GM18507 (cell line): Measurements from ENCODE around the gene PLD4.

Experiments used
- DNase-seq: peaks from one replicate; pipeline ENCODE4 v3.0.0; 2011; ENCODE audit warnings: low read depth; ENCODE audit not compliant: insufficient read length; ENCODE audit errors: extremely low spot score
- FAIRE-seq: peaks from 2 replicates; lab custom pipeline; 2011; peaks lifted over from hg19 to GRCh38; lab: Jason Lieb, UNC

Gene PLD4

DNA sequence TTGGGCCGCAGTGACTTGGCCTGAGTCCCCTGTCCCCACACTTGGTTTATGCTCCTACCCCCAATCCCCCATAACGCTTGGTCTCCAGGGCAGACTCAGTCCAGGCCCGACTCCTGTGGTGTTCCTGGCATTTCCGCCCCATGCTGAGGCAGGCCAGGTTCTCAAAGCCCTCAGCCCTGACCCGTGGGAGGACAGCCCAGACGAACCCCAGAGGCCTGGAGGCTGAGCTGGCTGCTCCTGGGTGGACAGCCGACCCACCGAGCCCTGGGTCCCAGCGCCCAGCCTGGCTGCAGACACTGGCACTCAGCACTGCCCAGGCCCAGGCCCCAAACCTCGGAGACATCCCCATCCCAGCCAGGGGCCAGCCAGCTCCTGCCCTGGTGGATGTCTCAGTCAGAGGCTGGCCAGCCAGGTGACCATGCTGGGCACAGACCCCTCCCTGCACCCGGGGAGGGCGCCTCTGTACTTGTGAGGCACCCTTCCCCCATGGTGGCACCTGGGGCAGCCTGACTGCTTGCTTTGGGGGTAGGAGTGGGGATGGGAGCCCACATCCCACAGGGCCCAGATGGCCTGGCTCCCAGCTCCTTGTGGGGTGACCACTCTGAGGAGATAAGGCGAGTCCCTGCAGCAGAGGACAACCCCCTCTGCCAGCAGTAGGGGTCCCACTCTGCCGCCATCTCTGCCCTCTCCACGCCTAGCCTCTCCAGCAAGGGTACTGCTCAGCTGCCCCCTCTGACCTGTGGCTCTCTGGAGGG lies 1.4 kb downstream of the PLD4 start:
- no peak for FAIRE-seq
- DNase-seq, result no peak

DNA sequence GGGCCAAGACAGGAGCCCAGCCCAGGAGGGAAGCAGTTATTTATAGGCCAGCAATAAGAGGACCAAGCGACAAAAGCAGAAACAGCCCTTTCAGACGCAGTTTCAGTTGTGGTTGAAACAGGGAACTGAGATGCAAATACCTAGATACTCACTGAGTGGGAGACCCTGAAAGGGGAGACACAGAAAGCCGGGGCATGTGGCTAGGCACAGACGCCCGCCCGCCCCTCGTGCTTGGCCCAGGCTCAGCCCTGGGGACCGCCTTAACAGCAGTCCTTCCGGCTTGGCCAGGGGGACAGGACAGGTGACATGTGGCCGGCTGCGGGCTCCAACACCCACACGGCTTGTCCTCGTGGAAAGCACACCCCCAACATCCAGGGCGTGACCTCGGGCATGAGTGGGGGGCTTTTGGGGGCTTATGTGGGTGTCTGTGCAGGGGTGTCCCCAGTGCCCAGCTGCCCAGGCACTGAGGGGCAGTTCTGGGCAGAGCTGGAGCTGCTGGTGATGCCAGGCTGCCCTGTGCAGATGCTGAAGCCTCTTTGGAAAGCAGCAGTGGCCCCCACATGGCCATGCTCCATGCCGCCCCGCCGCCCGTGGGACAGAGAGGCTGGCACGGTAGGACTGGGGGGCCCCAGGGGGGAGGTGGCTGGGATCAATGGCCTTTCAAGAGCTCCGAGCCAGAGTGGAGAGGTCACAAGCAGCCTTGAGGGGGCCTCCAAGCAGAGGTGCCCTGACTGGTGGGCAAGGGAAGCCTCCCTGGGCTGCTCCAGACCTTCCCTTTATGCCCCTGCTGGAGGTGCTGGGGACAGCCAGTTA lies 2.1 kb downstream of the PLD4 start:
- peak; percentile 100 for FAIRE-seq
- DNase-seq, result peak; percentile 73

DNA sequence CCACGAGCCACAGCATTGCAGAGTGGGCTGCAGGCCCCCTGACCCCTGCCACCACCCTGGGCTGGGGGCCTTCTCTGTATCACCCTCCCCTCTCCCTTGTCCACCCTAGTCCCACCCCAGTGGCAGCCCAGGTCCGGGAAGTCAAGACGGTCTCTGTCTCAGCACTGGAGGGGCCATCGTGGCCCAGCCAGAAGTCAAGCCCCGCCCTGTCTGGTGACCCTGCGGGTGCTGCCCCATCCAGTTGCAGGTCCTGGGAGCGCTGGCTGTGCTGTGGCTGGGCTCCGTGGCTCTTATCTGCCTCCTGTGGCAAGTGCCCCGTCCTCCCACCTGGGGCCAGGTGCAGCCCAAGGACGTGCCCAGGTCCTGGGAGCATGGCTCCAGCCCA lies 2.7 kb downstream of the PLD4 start:
- DNase-seq, result no peak
- FAIRE-seq, result no peak

DNA sequence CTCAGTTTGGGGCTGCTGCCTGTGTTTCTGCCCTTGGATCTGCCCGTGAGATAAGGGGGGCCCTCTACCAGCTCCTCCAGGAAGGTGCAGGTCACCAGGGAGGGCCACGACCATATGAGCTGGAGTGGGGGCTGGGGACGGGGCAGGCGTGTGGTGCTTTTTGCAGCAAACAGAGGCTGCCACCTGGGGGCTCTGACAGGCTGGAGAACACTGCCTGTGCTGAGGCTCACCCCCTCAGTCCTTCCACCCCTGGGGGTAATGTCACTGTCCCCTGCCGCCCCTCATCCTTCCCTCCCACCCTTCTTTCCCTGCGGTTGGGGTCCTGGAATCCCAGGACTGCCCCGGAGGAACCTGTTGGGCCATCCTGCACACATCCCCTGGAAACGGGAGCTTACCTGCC lies 3.2 kb downstream of the PLD4 start:
- DNase-seq (no peak), FAIRE-seq (no peak)

DNA sequence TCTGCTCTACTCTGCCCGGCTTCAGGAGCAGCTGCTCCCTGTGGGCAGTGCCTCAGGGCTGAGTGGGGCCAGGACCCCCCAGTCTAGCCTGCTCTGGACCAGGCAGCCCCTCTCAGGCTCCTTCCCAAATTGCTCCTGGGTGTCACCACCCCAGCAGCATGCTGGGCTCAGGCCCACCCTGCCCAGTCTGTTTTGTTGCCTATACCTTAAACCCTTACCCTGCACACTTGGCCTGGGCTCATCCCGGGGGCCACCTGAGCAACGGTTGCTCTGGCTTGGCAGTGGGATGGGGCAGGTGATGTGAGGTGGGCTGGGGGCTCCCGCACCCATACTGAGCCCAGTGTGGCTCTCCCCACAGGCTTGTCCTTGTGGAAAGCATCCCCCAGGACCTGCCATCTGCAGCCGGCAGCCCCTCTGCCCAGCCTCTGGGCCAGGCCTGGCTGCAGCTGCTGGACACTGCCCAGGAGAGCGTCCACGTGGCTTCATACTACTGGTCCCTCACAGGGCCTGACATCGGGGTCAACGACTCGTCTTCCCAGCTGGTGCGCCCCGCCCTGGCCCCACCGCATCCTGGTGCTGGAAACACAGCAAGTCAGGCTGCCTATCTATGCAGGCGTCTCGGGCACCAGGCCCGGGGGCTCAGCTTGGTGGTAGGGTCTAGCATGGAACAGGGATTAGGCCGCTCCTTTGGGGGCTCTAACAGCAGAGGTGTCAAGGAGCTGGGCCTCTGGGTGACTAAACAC lies 3.9 kb downstream of the PLD4 start:
- no peak for DNase-seq
- FAIRE-seq, result no peak

DNA sequence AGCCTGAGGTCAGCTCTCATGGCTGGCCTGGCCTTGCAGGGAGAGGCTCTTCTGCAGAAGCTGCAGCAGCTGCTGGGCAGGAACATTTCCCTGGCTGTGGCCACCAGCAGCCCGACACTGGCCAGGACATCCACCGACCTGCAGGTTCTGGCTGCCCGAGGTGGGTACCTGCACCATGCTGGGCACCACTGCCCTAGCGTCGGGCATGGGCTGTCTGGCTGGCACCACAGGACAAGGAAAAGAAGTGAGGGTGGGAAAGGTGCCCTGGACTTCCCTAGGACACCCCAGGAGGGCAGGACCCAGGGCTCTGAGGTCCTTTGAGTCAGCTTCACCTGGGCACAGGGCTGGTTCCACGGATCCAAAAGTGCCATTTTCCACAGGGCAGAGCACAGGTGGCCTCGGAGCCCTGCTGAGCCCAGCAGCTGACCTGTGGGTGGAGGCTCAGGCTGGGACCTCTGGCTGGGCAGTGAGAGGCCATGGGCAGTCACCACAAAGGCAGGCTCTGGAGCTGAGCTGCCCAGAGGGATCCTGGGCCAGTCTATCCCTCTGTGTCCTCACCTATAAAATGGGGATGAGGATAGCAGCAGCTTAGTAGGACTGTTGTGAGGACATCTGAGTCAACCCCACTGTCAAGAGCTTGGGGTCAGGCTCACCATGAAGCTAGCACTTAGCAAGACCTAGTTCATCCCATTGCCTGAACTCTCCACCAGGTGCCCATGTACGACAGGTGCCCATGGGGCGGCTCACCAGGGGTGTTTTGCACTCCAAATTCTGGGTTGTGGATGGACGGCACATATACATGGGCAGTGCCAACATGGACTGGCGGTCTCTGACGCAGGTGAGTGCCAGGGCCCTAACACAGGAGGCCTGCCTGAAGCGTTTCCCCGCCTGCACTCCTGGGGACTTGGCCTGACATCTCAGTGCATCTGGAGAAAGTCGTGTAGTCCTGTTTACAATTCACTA lies 4.9 kb downstream of the PLD4 start:
- DNase-seq, result no peak
- no peak for FAIRE-seq

DNA sequence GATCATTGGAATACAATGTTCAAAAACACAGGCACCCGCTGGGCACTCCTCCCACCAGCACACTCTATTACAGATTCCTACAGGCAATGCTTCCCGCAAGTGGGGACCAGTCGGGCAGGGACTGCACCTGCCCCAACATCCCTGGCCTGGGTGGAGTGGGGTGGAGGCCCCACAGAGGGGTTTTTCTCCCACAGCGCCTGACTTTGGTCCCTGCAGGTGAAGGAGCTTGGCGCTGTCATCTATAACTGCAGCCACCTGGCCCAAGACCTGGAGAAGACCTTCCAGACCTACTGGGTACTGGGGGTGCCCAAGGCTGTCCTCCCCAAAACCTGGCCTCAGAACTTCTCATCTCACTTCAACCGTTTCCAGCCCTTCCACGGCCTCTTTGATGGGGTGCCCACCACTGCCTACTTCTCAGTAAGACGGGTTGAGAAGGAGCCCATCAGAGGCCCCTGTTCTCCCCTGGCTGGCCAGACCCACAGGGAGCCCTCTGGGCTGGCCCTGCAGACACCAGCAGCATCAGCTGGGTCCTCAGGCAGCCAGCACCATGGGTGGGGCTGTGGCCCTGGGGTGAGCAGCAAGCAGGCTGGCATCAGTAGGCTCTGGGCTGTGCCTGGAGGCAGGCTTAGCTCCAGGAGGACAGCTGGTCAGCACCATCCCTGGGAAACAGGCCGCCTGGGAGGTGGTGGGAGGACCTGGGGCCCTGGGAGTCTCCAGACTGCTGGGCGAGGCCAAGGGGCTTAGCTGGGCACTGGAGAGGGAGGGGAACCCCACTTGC lies 6.0 kb downstream of the PLD4 start:
- DNase-seq (no peak), FAIRE-seq (no peak)

DNA sequence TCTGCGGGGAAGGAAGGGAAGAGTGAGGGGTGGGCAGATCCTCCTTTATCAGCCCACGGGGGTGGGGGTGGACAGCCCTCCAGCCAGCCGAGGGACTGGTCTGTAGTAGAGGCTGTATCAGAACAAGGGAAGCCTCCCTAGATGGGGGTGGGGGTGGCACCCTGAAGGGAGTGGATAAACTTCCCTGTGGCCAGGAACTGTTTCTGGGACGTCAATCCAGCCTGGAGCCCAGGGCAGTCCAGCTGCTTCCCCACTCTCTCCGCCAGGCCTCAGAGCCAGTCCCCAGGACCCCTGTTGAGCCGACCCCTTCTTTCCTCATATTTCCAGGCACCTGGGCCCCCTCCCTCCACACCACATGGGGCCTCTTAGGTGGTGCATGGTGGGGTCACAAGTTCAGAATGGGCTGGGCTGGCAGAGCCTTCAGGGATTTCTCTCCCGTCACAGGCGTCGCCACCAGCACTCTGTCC lies 6.7 kb downstream of the PLD4 start:
- FAIRE-seq, result no peak

DNA sequence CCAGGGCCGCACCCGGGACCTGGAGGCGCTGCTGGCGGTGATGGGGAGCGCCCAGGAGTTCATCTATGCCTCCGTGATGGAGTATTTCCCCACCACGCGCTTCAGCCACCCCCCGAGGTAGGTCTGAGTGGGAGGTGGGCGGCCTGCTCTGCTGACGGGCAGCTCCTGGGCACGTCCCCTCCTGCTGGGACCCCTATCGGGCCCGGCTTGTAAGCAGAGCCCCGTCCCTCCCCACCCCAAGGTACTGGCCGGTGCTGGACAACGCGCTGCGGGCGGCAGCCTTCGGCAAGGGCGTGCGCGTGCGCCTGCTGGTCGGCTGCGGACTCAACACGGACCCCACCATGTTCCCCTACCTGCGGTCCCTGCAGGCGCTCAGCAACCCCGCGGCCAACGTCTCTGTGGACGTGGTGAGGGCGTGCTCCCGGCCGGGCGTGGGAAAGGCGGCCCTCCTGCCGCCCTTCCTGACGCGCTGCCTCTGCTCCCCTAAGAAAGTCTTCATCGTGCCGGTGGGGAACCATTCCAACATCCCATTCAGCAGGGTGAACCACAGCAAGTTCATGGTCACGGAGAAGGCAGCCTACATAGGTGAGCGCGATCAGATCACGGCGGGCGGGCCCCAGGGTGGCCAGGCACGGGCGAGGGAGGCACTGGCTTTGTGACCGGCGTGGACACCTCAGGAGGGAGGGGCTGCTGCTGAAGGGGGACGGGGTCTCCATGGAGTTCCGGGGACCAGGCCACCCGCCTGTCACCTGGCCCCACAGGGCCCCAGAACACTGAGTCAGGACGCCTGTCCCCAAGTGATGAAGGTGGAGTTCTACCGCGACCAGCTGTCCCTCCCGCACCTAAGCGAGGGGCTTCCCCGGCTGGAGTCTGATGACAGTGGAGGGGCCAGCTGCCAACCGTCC lies 7.3 kb downstream of the PLD4 start:
- DNase-seq, result no peak
- FAIRE-seq, result no peak

More for the DNA sequence above, 6.7 kb downstream of the PLD4 start:
- no peak for DNase-seq

DNA sequence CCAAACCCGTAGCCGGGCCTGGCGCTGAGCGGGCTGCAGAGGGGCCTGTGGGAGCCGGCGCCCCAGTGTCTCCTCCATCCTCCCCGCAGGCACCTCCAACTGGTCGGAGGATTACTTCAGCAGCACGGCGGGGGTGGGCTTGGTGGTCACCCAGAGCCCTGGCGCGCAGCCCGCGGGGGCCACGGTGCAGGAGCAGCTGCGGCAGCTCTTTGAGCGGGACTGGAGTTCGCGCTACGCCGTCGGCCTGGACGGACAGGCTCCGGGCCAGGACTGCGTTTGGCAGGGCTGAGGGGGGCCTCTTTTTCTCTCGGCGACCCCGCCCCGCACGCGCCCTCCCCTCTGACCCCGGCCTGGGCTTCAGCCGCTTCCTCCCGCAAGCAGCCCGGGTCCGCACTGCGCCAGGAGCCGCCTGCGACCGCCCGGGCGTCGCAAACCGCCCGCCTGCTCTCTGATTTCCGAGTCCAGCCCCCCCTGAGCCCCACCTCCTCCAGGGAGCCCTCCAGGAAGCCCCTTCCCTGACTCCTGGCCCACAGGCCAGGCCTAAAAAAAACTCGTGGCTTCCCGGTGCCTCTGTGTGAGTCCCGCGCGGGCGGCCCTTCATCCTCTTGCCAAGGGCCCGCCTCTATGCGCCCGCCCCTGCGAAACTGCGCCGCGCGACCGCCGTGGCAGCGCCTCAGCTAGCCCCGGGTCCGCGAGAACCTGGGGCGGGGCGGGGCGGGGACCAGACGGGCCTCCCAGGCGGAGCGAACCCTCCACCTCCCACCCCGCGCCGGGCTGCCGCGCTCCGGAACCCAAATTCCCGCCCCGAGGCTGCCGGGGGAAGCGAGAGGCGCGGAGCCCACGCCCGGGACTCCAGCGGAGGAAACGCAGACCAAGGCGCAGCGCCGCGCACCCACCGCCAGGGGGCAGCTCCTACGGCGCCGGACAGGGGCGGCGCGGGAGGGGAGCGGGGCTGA lies 8.3 kb downstream of the PLD4 start:
- peak; percentile 64 for FAIRE-seq
- DNase-seq, result peak; percentile 86

DNA sequence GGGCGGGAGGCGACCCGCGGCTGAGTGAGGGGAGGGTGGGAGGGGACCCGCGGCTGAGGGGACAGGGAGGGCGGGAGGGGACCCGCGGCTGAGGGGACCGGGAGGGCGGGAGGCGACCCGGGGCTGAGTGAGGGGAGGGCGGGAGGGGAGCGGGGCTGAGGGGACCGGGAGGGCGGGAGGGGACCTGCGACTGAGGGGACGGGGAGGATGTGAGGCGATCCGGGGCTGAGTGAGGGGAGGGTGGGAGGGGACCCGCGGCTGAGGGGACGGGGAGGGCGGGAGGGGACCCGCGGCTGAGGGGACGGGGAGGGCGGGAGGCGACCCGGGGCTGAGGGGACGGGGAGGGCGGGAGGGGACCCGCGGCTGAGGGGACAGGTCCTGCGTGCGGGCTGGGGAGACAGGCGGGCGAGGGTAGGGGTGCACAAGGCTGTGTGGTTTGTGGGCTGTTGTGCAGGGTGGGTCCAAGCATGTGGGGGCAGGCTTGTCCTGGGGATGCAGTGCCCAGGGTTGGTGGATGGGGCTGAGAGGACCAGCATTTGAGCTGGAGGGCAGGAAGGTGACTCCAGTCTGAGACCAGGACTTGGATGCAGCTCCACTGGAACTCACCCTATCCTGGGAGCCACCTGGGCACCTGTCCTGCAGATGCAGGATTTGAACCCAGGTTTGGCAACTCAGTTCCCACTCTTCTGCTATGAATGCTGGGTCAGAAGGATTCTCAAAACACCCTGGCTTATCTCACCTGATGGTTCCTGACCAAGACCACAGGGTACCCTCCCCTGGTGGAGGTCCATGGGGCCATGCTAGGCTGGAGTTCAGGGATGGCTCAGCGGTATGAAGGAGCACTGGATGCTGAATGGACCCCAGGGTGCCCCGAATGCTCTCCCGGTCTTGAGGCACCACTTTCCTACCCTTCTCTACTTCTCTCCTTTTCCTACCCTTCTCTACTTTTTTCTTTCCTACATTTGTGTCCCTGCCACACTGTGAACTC lies 9.4 kb downstream of the PLD4 start:
- DNase-seq (no peak), FAIRE-seq (no peak)

DNA sequence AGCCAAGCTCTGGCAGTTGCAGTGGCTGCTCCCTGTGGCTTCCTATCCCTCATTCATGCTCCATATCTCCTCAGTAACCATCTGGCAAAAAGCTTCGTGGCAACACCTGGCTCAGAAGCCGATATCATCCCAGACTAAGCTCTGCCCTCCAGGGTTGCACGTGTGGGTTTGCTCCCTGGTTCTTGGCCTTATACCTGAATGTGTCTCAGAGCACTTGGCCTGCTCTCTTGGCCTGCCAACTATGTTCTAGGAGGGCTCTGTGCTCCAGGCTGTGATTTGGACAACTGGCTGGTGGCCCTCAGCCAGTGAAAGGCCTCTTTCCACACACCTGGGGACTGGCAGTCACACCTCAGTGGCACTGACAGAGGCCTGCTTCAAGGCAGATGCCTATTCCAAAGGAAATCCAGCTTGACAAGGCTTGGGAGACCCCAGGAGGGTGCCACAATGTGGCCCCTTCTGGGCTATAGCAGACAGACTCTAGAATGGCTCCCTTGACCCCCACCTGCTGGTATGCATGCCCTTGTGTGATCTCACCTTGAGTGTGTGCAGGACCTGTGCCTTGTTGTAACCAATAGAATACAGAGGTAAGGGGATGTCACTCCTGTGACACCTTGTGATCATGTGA lies 10.5 kb downstream of the PLD4 start:
- FAIRE-seq (no peak), DNase-seq (no peak)

DNA sequence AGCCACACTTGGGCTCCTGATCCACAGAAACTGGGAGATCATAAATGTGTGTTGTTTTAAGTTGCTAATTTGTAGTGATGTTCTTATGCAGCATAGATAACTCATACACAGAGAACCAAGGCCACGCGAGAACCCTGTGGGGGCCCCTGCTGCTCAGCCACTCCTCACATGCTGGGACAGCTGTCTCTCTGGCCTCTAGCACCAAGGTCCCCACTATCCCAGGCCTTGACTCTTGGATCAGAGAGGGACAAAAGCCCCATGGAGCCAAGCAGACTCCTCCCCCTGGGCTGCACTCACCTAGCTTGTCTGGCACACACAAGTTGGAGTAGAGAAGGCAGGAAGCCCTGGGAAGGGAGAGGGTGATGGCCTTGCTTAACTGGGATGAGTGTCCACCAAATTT lies 11.3 kb downstream of the PLD4 start:
- no peak for DNase-seq
- no peak for FAIRE-seq

DNA sequence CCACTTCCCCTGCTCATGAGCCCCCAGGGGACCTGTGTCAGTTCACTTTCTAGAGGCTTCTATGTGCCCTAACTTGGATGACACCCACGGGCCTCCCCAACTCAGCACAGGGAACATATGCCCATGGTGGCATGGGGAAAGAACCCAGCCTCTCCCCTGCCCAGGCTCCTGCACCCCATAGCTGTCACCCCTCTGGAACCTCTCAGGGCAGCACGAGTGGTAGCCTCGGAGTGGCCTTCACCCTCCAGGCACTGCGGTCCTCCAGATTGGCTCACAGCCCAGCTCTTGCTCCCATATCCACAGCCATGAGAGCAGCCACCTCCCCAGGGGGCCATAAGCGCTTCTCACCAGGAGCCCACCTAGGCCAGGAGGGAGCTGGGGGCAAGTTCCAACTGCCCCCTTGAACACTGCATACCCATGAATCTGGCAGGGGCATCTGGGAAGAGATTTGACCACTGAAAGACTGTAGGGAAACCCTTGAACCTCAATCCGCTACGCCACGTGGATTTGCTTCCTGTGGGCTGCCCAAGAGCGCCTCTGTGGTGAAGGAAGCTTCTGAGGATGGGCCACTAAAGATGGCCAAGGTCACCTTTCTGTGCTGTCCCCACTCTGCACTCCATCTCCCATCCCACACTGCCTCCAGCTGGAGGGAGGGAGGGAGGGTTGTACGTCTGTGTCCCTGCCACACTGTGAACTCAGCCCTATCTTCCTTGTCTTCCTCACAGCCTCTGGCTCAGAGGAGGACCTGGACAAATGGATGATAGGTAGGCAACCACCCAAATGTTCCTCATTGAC lies 11.9 kb downstream of the PLD4 start:
- DNase-seq (no peak), FAIRE-seq (no peak)
